ENCODE results near the gene DNAH8.
"Not testable (repeated sequence)": the region's sequence is repeated elsewhere in the genome, so short reads cannot be mapped to it uniquely, and the experiment has no call there.

Gene DNAH8

GRCh38 chr6:38715016-38715689 lies at the start of gene DNAH8:
Gene DNAH8, plus strand, starts transcription at chr6:38715311. Its CDS starts 7,499 bp downstream, at chr6:38722810.
- peak in 1 of 2 donors; percentile 4 for DNase-seq (ENCODE audit: low read depth in 2 of 2, low spot score in 1 of 2)

- no peak for DNase-seq (ENCODE audit: low read depth in 2 of 2, low spot score in 1 of 2)
Observed at GRCh38 chr6:38671885-38672467, 43.1 kb upstream of the DNAH8 start.

- no peak for DNase-seq (ENCODE audit: low read depth in 2 of 2, low spot score in 1 of 2)
Observed at GRCh38 chr6:38673397-38674165, 41.5 kb upstream of the DNAH8 start.

- DNase-seq (ENCODE audit: low read depth in 2 of 2, low spot score in 1 of 2): no peak
Observed at GRCh38 chr6:38676236-38676973, 38.7 kb upstream of the DNAH8 start.

- DNase-seq (ENCODE audit: low read depth in 2 of 2, low spot score in 1 of 2): no peak
Observed at GRCh38 chr6:38676974-38677544, 38.1 kb upstream of the DNAH8 start.

- no peak for DNase-seq (ENCODE audit: low read depth in 2 of 2, low spot score in 1 of 2)
Observed at GRCh38 chr6:38678178-38678760, 36.8 kb upstream of the DNAH8 start.

GRCh38 chr6:38679668-38680067 lies 35.4 kb upstream of the DNAH8 start:
- no peak for DNase-seq (ENCODE audit: low read depth in 2 of 2, low spot score in 1 of 2)

GRCh38 chr6:38681850-38682249 lies 33.3 kb upstream of the DNAH8 start:
- DNase-seq (ENCODE audit: low read depth in 2 of 2, low spot score in 1 of 2): no peak

GRCh38 chr6:38684237-38684636 lies 30.9 kb upstream of the DNAH8 start:
- no peak for DNase-seq (ENCODE audit: low read depth in 2 of 2, low spot score in 1 of 2)

- no peak for DNase-seq (ENCODE audit: low read depth in 2 of 2, low spot score in 1 of 2)
Observed at GRCh38 chr6:38684904-38685303, 30.2 kb upstream of the DNAH8 start.

GRCh38 chr6:38686270-38687042 lies 28.7 kb upstream of the DNAH8 start:
- DNase-seq (ENCODE audit: low read depth in 2 of 2, low spot score in 1 of 2): no peak

GRCh38 chr6:38687043-38687353 lies 28.1 kb upstream of the DNAH8 start:
- DNase-seq (ENCODE audit: low read depth in 2 of 2, low spot score in 1 of 2): no peak

- DNase-seq (ENCODE audit: low read depth in 2 of 2, low spot score in 1 of 2): no peak
Observed at GRCh38 chr6:38687549-38687948, 27.6 kb upstream of the DNAH8 start.

- no peak for DNase-seq (ENCODE audit: low read depth in 2 of 2, low spot score in 1 of 2)
Observed at GRCh38 chr6:38688579-38689087, 26.5 kb upstream of the DNAH8 start.

- no peak for DNase-seq (ENCODE audit: low read depth in 2 of 2, low spot score in 1 of 2)
Observed at GRCh38 chr6:38695227-38695900, 19.7 kb upstream of the DNAH8 start.

GRCh38 chr6:38695933-38696332 lies 19.2 kb upstream of the DNAH8 start:
- DNase-seq (ENCODE audit: low read depth in 2 of 2, low spot score in 1 of 2): no peak

- no peak for DNase-seq (ENCODE audit: low read depth in 2 of 2, low spot score in 1 of 2)
Observed at GRCh38 chr6:38696345-38696744, 18.8 kb upstream of the DNAH8 start.

- no peak for DNase-seq (ENCODE audit: low read depth in 2 of 2, low spot score in 1 of 2)
Observed at GRCh38 chr6:38697846-38698245, 17.3 kb upstream of the DNAH8 start.

GRCh38 chr6:38699702-38700101 lies 15.4 kb upstream of the DNAH8 start:
- DNase-seq (ENCODE audit: low read depth in 2 of 2, low spot score in 1 of 2): not testable (repeated sequence)

Data from stimulated activated CD8-positive, alpha-beta memory T cell treated with anti-CD3 and anti-CD28 coated beads, Interleukin-4, amount 100 ng/mL, for 4 hours (primary cell).